ENCODE measurements around the gene COX11.
A peak's percentile ranks its signal among the peaks of the same experiment; 100 is the strongest.

DNA sequence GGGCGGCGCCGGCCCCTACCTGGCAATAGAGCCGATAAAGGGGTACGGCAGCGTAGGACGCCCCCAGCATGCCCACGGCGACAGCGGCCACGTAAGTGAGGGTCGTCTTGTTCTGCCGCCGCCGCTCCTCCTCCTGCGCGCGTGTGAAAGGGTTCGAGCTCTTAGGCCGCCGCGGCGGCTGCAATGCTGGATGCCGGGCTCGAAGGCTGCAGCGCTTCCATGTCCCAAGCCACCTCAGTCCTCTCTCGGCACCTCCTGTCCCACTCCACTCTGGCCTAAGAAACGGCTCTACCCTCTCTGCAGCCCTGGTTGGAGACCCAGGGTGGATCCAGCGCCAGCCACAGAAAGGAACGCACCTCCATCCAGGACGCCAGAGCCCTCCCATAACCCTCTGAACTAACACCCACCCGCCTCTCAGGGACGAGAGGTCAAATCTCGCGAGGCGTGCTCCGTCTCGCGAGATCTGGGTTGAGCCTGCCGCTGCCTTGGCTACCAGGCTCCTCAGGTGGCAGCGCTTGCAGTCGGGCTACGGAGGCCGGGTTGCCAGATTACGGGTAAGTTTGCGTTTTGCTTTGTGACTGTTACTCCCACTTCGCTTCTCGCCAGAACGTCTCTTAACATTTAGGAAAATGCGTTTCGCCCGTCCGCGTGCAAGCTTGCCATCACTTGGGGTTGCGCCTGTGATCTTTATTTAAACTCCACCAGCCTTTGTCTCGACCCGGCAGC, at the start of gene COX11, which contains the start of gene STXBP4:
- no peak for TF ChIP-seq POLR2A (IDR thresholded peaks at IDR 0.05)
- TF ChIP-seq, protein P1, sequence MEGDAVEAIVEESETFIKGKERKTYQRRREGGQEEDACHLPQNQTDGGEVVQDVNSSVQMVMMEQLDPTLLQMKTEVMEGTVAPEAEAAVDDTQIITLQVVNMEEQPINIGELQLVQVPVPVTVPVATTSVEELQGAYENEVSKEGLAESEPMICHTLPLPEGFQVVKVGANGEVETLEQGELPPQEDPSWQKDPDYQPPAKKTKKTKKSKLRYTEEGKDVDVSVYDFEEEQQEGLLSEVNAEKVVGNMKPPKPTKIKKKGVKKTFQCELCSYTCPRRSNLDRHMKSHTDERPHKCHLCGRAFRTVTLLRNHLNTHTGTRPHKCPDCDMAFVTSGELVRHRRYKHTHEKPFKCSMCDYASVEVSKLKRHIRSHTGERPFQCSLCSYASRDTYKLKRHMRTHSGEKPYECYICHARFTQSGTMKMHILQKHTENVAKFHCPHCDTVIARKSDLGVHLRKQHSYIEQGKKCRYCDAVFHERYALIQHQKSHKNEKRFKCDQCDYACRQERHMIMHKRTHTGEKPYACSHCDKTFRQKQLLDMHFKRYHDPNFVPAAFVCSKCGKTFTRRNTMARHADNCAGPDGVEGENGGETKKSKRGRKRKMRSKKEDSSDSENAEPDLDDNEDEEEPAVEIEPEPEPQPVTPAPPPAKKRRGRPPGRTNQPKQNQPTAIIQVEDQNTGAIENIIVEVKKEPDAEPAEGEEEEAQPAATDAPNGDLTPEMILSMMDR (IDR thresholded peaks at IDR 0.05) = peak in 1 of 3 donors; percentile 5
